HepG2 (cell line): ENCODE results near the gene PDGFB. TPM values are rescaled to one million over a fixed set of nuclear protein-coding genes. Genes with fewer than 3 reads are reported as not detected.

Experiments used
- HMGA1 ChIP-seq: sonication (generic); formaldehyde crosslinking; conservative IDR thresholded peaks from 2 replicates; pipeline ENCODE4 v1.4.0; 2020; ENCODE audit warnings: missing genetic modification reagents
- KIAA2018 ChIP-seq: sonication (generic); formaldehyde crosslinking; IDR thresholded peaks from 2 replicates; pipeline ENCODE4 v1.5.0; 2020; ENCODE audit warnings: mild to moderate bottlenecking, missing genetic modification reagents, borderline replicate concordance
- MED1 ChIP-seq: sonication (generic); formaldehyde crosslinking; IDR thresholded peaks from 2 replicates; pipeline ENCODE4 v1.4.0; 2020; ENCODE audit warnings: missing genetic modification reagents
- MTA1 ChIP-seq: sonication (generic); formaldehyde crosslinking; IDR thresholded peaks from 2 replicates; pipeline ENCODE4 v1.4.0; 2020; ENCODE audit warnings: missing genetic modification reagents, mild to moderate bottlenecking, borderline replicate concordance
- NFIC ChIP-seq: IDR thresholded peaks from 2 replicates; pipeline ENCODE4 v1.6.1; 2012; ENCODE audit warnings: mild to moderate bottlenecking, low read length, inconsistent platforms
- NR2F6 ChIP-seq, 2 experiments: IDR thresholded peaks; 2 replicates each; pipeline ENCODE4 v1.6.1; 2016; ENCODE audit warnings: antibody characterized with exemption in 1 of 2, mild to moderate bottlenecking in 1 of 2
- RAD51 ChIP-seq: fragments of 450-650 bp; IDR thresholded peaks from 2 replicates; pipeline ENCODE4 v1.6.1; 2016; ENCODE audit warnings: borderline replicate concordance
- SIN3B ChIP-seq: fragments of 150-350 bp; IDR thresholded peaks from 2 replicates; pipeline ENCODE4 v1.6.1; 2014; ENCODE audit warnings: low read length
- ZFP82 ChIP-seq: sonication (generic); formaldehyde crosslinking; IDR thresholded peaks from 2 replicates; pipeline ENCODE4 v1.5.1; 2020; ENCODE audit warnings: mild to moderate bottlenecking, missing genetic modification reagents, borderline replicate concordance
- ZNF230 ChIP-seq: sonication (generic); formaldehyde crosslinking; IDR thresholded peaks from 2 replicates; pipeline ENCODE4 v1.4.0; 2020; ENCODE audit warnings: mild to moderate bottlenecking, missing genetic modification reagents
- ZNF512 ChIP-seq: sonication (generic); formaldehyde crosslinking; IDR thresholded peaks from 2 replicates; pipeline ENCODE4 v1.4.0; 2020; ENCODE audit warnings: mild to moderate bottlenecking, missing genetic modification reagents
- ZNF557 ChIP-seq: sonication (generic); formaldehyde crosslinking; IDR thresholded peaks from 2 replicates; pipeline ENCODE4 v1.4.0; 2020; ENCODE audit warnings: missing genetic modification reagents
- ZNF768 ChIP-seq: sonication (generic); formaldehyde crosslinking; IDR thresholded peaks from 2 replicates; pipeline ENCODE4 v1.4.0; 2020; ENCODE audit warnings: missing genetic modification reagents
- ZNF775 ChIP-seq: sonication (generic); formaldehyde crosslinking; IDR thresholded peaks from 2 replicates; pipeline ENCODE4 v1.4.0; 2020; ENCODE audit warnings: missing genetic modification reagents, mild to moderate bottlenecking, moderate library complexity, borderline replicate concordance
- ZSCAN12 ChIP-seq: sonication (generic); formaldehyde crosslinking; IDR thresholded peaks from 2 replicates; pipeline ENCODE4 v1.9.0; 2021; ENCODE audit warnings: mild to moderate bottlenecking, missing genetic modification reagents
- ZSCAN30 ChIP-seq: sonication (generic); formaldehyde crosslinking; IDR thresholded peaks from 2 replicates; pipeline ENCODE4 v1.5.0; 2020; ENCODE audit warnings: mild to moderate bottlenecking, missing genetic modification reagents
- polyA plus RNA-seq, 8 experiments: library from polyadenylated mRNA; depleted of rRNA in 3 of 8; stranded (reverse) in 7 of 8; unstranded in 1 of 8; fragments of >200 nt; fragmentation: Illumina TruSeq in 4 of 8; extraction: Trizol in 4 of 8; gene quantifications; 2 replicates each; pipeline versions ENCODE4 v1.2.1 to v1.2.3, GENCODE V29; 2011 to 2016; ENCODE audit warnings: low read depth in 4 of 8, missing spikeins in 1 of 8, mixed read lengths in 1 of 8; ENCODE audit not compliant: insufficient read depth in 1 of 8
- total RNA-seq, 5 experiments: library from RNA; depleted of rRNA; stranded (reverse); fragments of >200 nt; fragmentation: Illumina TruSeq; extraction: Trizol; gene quantifications; 2 replicates each; pipeline ENCODE4 v1.2.3, GENCODE V29; 2016; ENCODE audit warnings: low read depth in 1 of 5

Gene PDGFB
- total and polyA plus RNA-seq, 2 of the 13 experiments (the other 11 are each of a cell fraction or from before 2014, with no cell fraction given), result 1.4 to 10.1 TPM

GRCh38 chr22:39243439-39244135 is 1.2 kb downstream of the PDGFB start (continued):
- TF ChIP-seq KIAA2018 (CRISPR knock-in tag) (no peak), HMGA1 (CRISPR knock-in tag) (no peak), MTA1 (CRISPR knock-in tag) (peak; percentile 73; the same call in 1 of the 2 replicates), NR2F6 (IDR thresholded peaks at IDR 0.05) (peak; percentile 63), NR2F6 (CRISPR knock-in tag; IDR thresholded peaks at IDR 0.05) (peak; percentile 80), MED1 (CRISPR knock-in tag) (peak; percentile 56; the same call in 1 of the 2 replicates), SIN3B (no peak), ZFP82 (CRISPR knock-in tag) (no peak), ZSCAN12 (CRISPR knock-in tag) (no peak), ZSCAN30 (CRISPR knock-in tag) (no peak), RAD51 (no peak), ZNF768 (CRISPR knock-in tag) (peak; percentile 27; the same call in 1 of the 2 replicates), ZNF512 (CRISPR knock-in tag) (no peak), NFIC (no peak), ZNF557 (CRISPR knock-in tag) (no peak), ZNF230 (CRISPR knock-in tag) (no peak), ZNF775 (CRISPR knock-in tag) (no peak)
